HG02763 (cell line): ENCODE results near the gene SOX5.
"Not testable (repeated sequence)": the region's sequence is repeated elsewhere in the genome, so short reads cannot be mapped to it uniquely, and the experiment has no call there.

Source experiments
- ATAC-seq: cut with Tn5 transposase; IDR thresholded peaks from one replicate; pipeline ENCODE4 v1.9.1; 2021; ENCODE audit warnings: mild to moderate bottlenecking, moderate library complexity; ENCODE audit not compliant: unreplicated experiment

SOX5 gene

DNA sequence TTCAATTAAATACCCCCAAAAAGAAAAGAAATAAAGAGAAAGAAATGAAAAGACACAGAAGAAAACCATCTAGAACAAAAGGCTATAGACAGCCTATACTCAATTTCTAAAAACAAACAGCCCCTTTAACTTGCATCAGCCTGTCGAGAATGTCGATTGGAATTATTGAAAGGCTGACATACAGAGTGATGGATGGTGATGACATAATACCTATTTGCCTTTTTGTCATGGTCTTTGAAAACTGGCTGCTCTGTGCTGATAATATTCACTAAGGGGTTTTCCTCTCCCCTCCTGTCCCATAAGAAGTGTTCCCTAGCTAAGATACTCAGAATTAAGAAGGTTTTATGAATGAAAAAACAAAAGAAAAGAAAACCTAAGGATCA, 393.7 kb downstream of the SOX5 start:
- ATAC-seq, result no peak

DNA sequence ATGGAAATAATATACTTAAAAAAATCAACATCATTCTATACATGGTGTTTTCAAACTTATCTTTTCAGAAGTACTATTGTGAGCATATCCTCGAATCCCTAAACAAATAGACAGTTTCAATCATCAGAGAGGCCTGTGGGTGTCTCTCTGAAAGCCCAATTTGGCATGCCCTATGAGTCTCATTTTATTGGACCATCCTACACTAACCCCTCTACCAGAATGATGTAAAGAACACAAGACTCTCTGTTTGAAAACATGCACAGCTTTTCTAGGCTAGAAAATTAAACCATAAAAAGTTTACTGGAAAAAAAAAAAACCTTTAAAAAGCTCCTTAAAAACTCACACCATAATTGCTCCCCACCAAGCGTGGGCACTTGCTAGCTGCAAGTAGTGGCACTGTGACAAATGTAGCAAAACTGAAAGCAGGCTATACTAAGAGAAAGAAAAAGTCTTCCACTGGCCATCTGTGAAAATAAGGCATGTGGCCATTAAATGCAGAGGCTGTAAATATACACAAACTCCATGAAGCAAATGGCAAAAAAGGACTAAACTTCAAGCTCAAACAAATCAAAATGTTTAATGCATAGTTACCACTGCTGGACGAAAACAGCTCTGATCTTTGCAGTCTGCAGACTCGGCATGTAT, 394.2 kb downstream of the SOX5 start:
- ATAC-seq, result no peak

DNA sequence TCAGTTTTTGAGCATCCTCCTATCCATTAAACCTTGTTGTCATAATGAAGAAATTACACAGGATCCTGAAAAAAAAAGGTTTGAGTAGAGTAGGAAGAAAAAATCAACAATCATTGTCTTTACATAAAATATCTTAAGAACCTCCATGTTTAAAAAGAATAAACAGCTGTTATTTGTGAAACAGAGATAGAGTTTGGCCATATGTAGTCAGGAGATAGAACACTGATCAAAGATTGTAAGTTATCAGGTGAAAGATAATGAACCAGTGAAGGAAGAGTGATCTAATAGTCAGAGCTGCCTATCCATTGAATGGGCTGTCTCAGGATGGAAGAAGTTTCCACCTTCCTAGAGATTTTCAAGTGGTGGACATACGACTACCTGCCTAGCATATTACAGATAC, 397.1 kb downstream of the SOX5 start:
- ATAC-seq, result no peak

- no peak for ATAC-seq
Observed at GRCh38 chr12:23550753-23551152, 398.7 kb downstream of the SOX5 start.

- no peak for ATAC-seq
Observed at GRCh38 chr12:23548742-23549141, 400.7 kb downstream of the SOX5 start.

DNA sequence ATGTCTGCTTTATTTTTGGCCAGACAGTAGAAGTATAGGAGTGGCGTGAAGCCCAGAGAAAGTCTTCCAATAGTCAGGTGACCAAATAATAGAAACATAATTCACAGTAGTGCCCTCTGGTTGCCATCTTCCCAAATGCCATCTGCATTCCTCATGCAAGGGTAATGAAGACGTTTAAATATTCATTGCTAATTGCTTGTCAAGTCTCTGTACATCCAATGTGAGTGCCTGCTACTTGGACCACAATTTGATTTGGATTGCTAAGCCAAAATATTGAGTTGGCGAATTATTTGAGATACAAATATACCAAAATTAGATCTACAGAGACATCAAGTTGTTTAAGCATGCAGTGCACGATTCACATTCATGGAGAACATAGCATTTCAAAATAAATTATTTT, 402.7 kb downstream of the SOX5 start:
- no peak for ATAC-seq

DNA sequence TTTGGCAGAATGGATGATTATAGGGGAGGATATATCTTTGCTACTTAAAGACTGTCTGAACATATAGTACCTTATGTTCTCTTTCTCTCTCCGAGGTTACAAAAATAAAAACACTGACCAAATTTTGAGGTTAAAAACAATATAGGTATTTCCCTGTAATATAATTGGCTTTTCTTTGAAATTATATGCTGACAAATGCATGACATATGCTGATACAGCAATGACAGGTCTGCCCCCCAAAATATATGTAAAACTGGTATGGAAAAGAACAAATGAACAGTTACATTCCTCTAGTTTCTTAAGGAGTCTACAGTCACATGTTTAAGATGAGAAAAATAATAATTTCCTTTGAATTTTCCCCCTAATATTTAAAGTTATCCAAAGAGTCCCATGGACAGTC, 405.7 kb downstream of the SOX5 start:
- ATAC-seq, result no peak

GRCh38 chr12:23542187-23542586, 407.3 kb downstream of the SOX5 start:
- ATAC-seq, result no peak

DNA sequence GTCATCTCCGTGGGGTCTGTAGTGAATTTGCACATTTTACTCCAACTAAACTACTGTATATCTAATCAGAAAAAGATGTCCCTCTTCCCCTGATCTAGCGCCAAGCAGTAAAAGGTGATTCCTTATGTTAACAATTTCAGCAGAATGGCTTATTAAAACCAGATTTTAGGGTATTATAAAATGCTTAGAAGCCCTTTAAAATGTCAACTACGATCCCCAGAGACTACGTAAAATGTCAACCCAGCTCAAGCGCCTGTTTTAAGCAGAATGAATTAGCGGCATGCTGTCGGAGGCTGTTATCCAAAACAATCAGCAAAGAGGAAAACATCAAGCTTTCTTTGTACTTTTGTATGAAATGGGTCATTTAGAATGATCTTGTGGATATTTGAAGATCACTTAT, 408.9 kb downstream of the SOX5 start:
- no peak for ATAC-seq

DNA sequence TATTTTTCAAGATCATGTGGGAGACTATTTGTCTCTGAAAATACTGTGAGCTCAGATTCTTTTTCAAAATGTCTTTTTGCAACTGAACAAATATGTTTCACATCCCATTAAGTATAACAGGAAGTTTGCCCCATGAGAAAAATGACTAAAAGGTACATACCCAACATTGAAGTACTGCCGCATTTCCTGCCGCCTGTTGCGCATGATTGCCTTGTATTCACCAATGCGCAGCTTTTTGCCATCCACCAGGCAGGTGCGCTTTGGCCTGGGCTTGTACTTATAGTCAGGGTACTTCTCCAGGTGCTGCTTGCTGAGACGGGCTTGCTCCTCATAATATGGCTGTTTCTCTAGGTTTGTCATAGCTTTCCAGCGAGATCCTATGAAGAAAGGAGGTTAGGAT, 413.2 kb downstream of the SOX5 start:
- ATAC-seq, result peak; percentile 95

DNA sequence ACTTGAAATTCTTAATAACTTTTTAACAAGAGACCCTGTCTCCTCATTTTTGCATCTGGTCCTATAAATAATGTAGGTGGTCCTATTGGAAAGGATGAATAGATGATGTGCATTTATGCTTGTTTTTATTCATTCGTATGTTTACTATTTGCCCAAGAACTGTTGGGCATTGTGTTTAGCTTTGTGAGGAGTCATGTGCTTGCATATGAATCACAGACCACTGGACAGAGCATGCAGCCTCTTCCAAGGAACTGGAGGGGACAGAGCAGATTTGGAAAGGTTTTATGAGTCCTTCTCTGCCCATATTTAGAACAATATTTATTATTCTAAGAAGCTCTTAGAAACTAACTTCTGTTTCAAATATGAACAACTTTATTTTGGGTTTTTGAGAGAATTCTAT, 414.0 kb downstream of the SOX5 start:
- no peak for ATAC-seq

GRCh38 chr12:23534196-23534595, 415.3 kb downstream of the SOX5 start:
- ATAC-seq, result no peak

DNA sequence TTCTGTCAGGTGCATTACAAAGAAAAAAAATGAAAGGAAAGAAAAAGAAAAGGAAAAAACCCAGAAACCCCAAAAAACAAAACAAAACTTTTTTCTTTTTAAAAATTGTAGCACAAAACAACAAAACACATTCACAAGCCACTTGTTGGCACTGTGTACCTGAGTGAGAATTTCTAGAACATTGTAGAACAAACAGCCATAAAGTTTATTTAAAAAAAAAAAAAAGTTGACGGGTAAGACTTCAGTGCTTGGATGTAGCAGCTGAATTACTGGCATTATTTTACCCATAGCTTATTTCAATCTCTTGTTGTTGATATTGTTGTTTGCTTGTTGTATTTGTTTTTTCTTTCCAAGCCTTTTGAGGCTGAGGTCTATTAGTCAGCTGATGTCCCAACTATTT, 415.8 kb downstream of the SOX5 start:
- ATAC-seq, result no peak

DNA sequence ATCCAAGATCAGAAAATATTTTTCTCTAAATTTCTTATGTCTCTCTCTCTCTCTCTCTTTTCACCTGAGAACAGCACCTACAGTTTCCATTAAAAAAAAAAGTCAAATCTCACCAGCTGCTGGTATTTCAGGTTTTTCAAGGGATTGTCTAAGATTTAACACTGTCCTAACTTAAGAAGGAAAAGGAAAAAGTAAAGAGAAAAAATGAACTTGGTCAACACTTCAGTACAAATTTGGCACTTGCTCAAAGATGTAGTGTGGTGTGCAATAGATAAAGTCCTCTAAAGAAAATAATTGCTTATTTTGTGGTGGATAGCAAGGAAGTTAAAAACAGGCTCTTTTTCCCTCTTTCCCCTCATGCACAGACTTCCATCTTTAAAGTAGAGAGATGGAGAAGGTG, 416.2 kb downstream of the SOX5 start:
- no peak for ATAC-seq

GRCh38 chr12:23528316-23528715, 421.2 kb downstream of the SOX5 start:
- no peak for ATAC-seq

DNA sequence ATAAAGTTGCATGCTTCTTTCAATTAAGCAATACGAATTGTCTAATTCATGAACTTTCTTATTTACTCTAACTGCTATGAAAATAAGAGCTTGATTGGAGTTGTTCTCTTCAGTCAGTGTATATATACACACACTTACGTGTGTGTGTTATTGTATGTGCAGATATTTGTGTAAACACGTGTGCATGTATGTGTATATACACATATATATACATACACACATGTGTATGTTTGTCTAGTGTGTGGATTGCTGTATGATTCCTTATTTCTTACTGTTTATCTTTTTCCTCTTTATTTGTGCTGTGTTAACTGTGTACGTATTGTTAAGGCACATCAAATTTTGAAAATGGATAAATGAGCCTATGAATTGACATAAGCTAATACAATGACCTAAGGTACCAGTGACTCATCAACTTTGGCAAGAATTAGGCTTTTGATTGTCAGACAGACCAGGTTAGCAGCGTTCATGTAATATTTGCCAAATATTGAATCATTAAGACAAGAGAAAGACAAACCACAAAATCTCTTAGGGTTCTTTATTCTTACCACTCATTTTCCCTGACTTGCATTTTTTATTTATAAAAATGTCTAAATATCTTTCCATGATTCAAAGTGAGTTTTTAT, 423.9 kb downstream of the SOX5 start:
- ATAC-seq, result no peak

- ATAC-seq, result no peak
Observed at GRCh38 chr12:23523339-23523738, 426.1 kb downstream of the SOX5 start.

DNA sequence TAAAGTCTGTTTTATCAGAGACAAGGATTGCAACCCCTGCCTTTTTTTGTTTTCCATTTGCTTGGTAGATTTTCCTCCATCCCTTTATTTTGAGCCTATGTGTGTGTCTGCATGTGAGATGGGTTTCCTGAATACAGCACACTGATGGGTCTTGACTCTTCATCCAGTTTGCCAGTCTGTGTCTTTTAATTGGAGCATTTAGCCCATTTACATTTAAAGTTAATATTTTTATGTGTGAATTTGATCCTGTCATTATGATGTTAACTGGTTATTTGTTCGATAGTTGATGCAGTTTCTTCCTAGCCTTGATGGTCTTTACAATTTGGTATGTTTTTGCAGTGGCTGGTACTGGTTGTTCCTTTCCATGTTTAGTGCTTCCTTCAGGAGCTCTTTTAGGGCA, 430.0 kb downstream of the SOX5 start:
- ATAC-seq, result not testable (repeated sequence)

DNA sequence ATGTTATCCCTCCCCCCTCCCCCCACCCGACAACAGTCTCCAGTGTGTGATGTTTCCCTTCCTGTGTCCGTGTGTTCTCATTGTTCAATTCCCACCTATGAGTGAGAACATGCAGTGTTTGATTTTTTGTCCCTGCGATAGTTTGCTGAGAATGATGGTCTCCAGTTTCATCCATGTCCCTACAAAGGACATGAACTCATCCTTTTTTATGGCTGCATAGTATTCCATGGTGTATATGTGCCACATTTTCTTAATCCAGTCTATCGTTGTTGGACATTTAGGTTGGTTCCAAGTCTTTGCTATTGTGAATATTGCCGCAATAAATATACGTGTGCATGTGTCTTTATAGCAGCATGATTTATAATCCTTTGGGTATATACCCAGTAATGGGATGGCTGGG, 433.7 kb downstream of the SOX5 start:
- ATAC-seq, result not testable (repeated sequence)

- no peak for ATAC-seq
Observed at GRCh38 chr12:23510484-23510883, 439.0 kb downstream of the SOX5 start.

GRCh38 chr12:23509832-23510231, 439.6 kb downstream of the SOX5 start:
- ATAC-seq, result not testable (repeated sequence)

DNA sequence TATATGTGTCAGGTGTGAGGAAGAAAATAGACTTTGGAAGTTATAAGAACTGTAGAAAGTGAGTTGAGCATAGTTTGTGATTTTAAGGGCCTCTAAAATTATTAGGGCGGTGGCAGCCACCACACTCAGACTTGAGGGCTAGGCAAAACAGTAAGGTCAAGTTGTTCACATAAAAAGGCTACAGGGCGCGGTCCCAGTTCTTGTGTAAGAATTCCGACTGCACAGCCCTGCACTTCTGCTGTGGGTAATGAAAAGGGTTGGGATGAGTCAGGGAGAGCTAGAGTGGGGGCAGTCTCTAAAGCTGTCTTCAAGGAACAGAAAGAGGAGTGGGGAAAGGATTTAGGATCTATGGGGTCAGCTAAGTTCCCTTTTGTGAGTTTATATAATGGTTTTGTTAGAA, 441.7 kb downstream of the SOX5 start:
- not testable (repeated sequence) for ATAC-seq

- not testable (repeated sequence) for ATAC-seq
Observed at GRCh38 chr12:23505736-23506135, 443.7 kb downstream of the SOX5 start.
